Astrocyte of the spinal cord (primary cell): ENCODE data around the gene AOAH.

Experiments used
- DNase-seq: peaks from one replicate; pipeline ENCODE4 v3.0.0; 2011; ENCODE audit warnings: low read depth, low spot score
- H3K4me3 ChIP-seq: 2 replicates; pipeline ENCODE4 v1.5.1; 2011; ENCODE audit warnings: low read depth, mild to moderate bottlenecking, low read length, moderate library complexity
- in situ Hi-C: cut with HindIII; loops from 2 replicates; pipeline ENCODE4 v1.10.0; 2017; ENCODE audit warnings: low sequenced_read_pairs
- TF ChIP-seq, protein P1 (sequence below): IDR thresholded peaks from 2 replicates; pipeline ENCODE4 v1.5.1; 2012; ENCODE audit warnings: low read depth, mild to moderate bottlenecking, low read length, inconsistent platforms

Gene AOAH

GRCh38 chr7:36690041-36690440 lies 34.3 kb downstream of the AOAH start:
- in situ Hi-C loops: no loop called here
- TF ChIP-seq, protein P1, sequence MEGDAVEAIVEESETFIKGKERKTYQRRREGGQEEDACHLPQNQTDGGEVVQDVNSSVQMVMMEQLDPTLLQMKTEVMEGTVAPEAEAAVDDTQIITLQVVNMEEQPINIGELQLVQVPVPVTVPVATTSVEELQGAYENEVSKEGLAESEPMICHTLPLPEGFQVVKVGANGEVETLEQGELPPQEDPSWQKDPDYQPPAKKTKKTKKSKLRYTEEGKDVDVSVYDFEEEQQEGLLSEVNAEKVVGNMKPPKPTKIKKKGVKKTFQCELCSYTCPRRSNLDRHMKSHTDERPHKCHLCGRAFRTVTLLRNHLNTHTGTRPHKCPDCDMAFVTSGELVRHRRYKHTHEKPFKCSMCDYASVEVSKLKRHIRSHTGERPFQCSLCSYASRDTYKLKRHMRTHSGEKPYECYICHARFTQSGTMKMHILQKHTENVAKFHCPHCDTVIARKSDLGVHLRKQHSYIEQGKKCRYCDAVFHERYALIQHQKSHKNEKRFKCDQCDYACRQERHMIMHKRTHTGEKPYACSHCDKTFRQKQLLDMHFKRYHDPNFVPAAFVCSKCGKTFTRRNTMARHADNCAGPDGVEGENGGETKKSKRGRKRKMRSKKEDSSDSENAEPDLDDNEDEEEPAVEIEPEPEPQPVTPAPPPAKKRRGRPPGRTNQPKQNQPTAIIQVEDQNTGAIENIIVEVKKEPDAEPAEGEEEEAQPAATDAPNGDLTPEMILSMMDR: no peak

GRCh38 chr7:36686499-36686898 lies 37.8 kb downstream of the AOAH start:
- TF ChIP-seq, protein P1: no peak
- no peak overlapping the region for H3K4me3 ChIP-seq
- in situ Hi-C loops: no loop called here
- DNase-seq: peak; percentile 45

More at GRCh38 chr7:36690041-36690440, 34.3 kb downstream of the AOAH start:
- no peak for DNase-seq
- H3K4me3 ChIP-seq: no peak overlapping the region

- TF ChIP-seq, protein P1: no peak
- H3K4me3 ChIP-seq: no peak overlapping the region
- no peak for DNase-seq
- in situ Hi-C loops: no loop called here
Observed at GRCh38 chr7:36684954-36685353, 39.3 kb downstream of the AOAH start.

DNA sequence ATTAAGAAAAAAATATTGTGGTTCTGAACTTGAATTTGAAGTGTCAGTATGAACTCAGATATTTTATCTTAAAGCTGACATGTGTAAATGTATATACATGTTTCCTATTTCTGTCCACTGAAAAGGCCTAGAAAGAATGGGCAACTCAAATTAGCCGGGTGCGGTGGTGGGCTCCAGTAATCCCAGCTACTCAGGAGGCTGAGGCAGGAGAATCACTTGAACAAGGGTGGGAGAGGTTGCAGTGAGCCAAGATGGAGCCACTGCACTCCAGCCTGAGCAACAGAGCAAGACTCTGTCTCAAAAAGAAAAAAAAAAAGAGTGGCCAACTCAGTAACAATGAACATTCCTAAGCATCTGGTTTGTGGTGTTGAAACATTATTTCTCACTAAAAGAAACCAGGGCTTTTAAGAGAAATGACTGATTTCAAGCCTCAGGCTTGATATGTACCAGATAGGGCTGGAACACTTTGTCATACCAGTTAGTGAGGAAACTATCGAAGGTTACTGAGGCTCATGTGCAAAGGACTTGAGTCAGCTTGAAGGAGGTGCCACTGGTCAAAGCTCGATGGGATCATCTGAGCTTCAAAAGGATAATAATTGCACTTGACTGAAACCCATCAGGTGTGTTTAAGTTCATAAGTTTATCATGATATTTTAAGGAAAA lies 40.5 kb downstream of the AOAH start:
- peak; percentile 9 for DNase-seq
- TF ChIP-seq, protein P1: no peak
- H3K4me3 ChIP-seq: no peak overlapping the region
- in situ Hi-C loops: no loop called here

- in situ Hi-C loops: no loop called here
- no peak for DNase-seq
- H3K4me3 ChIP-seq: no peak overlapping the region
- TF ChIP-seq, protein P1: no peak
Observed at GRCh38 chr7:36683111-36683510, 41.2 kb downstream of the AOAH start.

DNA sequence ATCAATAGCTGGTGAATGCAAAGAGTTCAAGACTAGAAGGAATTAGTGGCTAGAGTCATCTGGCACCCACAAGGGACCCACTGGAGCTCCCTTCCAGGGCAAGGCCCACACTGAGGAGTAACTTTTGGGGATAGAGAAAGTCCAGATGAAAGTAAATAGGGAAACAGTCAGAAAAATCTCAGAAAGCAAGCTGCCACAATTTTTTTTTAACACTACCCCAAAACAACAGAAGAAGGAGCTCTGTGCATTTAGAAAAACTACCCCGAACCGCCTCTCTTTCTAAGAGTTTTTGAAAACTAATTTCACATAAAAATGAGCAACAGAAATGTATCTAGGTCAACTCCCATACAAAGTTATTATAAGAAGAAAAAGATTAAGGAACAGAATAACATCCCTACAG lies 42.2 kb downstream of the AOAH start:
- no peak overlapping the region for H3K4me3 ChIP-seq
- TF ChIP-seq, protein P1: no peak
- in situ Hi-C loops: no loop called here
- DNase-seq: no peak
